Measurements from ENCODE around the gene IPO11. TPM values are rescaled to one million over a fixed set of nuclear protein-coding genes. Genes with fewer than 3 reads are reported as not detected.
"Not testable (repeated sequence)": the region's sequence is repeated elsewhere in the genome, so short reads cannot be mapped to it uniquely, and the experiment has no call there.

IPO11 gene
- total RNA-seq, 4 donors from 2014 or later, result 15.5 to 36.0 (median 20.1) TPM

- no peaks in the 10 kb centered on the region for H3K4me1 ChIP-seq
- intact Hi-C loops (cut with DNase I; ENCODE audit: low total_unique reads) (no loop called here), in situ Hi-C loops (cut with MboI; ENCODE audit: low sequenced_read_pairs in 4 of 4) (no loop called here)
- H3K4me3 ChIP-seq, result no peak overlapping the region
- DNase-seq, result no peak
- H3K27ac ChIP-seq, result no peak overlapping the region
- no peak for TF ChIP-seq CTCF (IDR thresholded peaks at IDR 0.05 in 4 of 5, conservative IDR thresholded peaks at IDR 0.05 in 1 of 5)
- no peak for TF ChIP-seq POLR2A (IDR thresholded peaks at IDR 0.05)
- no peaks in the 10 kb centered on the region for H3K36me3 ChIP-seq
- no peaks in the 10 kb centered on the region for H3K27me3 ChIP-seq
- no peak for ATAC-seq
- no peaks in the 10 kb centered on the region for H3K9me3 ChIP-seq
Observed at GRCh38 chr5:62661126-62661525, 248.6 kb downstream of the IPO11 start.

GRCh38 chr5:62662521-62662920 lies 250.0 kb downstream of the IPO11 start:
- in situ Hi-C loops (cut with MboI; ENCODE audit: low sequenced_read_pairs in 4 of 4) (no loop called here), intact Hi-C loops (cut with DNase I; ENCODE audit: low total_unique reads) (no loop called here)
- ATAC-seq, result no peak
- Histone ChIP-seq H3K27me3 (no peaks in the 10 kb centered on the region), H3K27ac (no peak overlapping the region), H3K4me3 (no peak overlapping the region), H3K4me1 (no peaks in the 10 kb centered on the region), H3K9me3 (no peaks in the 10 kb centered on the region), H3K36me3 (no peaks in the 10 kb centered on the region)
- no peak for DNase-seq
- TF ChIP-seq POLR2A (IDR thresholded peaks at IDR 0.05), result no peak
- no peak for TF ChIP-seq CTCF (IDR thresholded peaks at IDR 0.05 in 4 of 5, conservative IDR thresholded peaks at IDR 0.05 in 1 of 5)

GRCh38 chr5:62671479-62671878 lies 258.9 kb downstream of the IPO11 start:
- Histone ChIP-seq H3K27me3 (no peaks in the 10 kb centered on the region), H3K9me3 (no peaks in the 10 kb centered on the region), H3K36me3 (no peaks in the 10 kb centered on the region), H3K4me3 (no peak overlapping the region), H3K4me1 (no peaks in the 10 kb centered on the region), H3K27ac (no peak overlapping the region)
- in situ Hi-C loops (cut with MboI; ENCODE audit: low sequenced_read_pairs in 4 of 4) (no loop called here), intact Hi-C loops (cut with DNase I; ENCODE audit: low total_unique reads) (no loop called here)
- ATAC-seq, result no peak
- no peak for TF ChIP-seq POLR2A (IDR thresholded peaks at IDR 0.05)
- TF ChIP-seq CTCF (IDR thresholded peaks at IDR 0.05 in 4 of 5, conservative IDR thresholded peaks at IDR 0.05 in 1 of 5), result no peak
- no peak for DNase-seq

- in situ Hi-C loops (cut with MboI; ENCODE audit: low sequenced_read_pairs in 4 of 4); H3K4me1 ChIP-seq; H3K9me3 ChIP-seq; ATAC-seq; H3K27me3 ChIP-seq; intact Hi-C loops (cut with DNase I; ENCODE audit: low total_unique reads); H3K27ac ChIP-seq; H3K4me3 ChIP-seq; H3K36me3 ChIP-seq; DNase-seq: not testable (repeated sequence)
Observed at GRCh38 chr5:62676596-62676995, 264.0 kb downstream of the IPO11 start.

Other genes with a start within 250 kb of the IPO11 start
- gene KIF2A, start 106.6 kb upstream of the IPO11 start, total RNA-seq, result 10 to 100 TPM in 3 of 4 donors, 1 to 10 TPM in 1; 7.5 to 14.2 (median 11.8) TPM
- gene DIMT1, start 8.9 kb upstream of the IPO11 start, total RNA-seq, result 10 to 100 TPM; 13.5 to 28.3 (median 21.4) TPM
- gene LRRC70, start 166.1 kb downstream of the IPO11 start, total RNA-seq, result 1 to 10 TPM in 1 of 4 donors, under 1 TPM in 2, not detected in 1; 0.13 to 1.4 (median 0.80) TPM